NCI-H2227 (cell line): ENCODE results near the gene OR2T2.
"Not testable (repeated sequence)": the region's sequence is repeated elsewhere in the genome, so short reads cannot be mapped to it uniquely, and the experiment has no call there.

ENCODE experiments used
- DNase-seq: peaks from one replicate; lab custom pipeline; 2025; ENCODE audit not compliant: unreplicated experiment; lab: John Stamatoyannopoulos, UW

Gene OR2T2, protein sequence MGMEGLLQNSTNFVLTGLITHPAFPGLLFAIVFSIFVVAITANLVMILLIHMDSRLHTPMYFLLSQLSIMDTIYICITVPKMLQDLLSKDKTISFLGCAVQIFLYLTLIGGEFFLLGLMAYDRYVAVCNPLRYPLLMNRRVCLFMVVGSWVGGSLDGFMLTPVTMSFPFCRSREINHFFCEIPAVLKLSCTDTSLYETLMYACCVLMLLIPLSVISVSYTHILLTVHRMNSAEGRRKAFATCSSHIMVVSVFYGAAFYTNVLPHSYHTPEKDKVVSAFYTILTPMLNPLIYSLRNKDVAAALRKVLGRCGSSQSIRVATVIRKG

GRCh38 chr1:248445399-248445798 lies at the start of gene OR2T2:
OR2T2 (plus strand) TSS chr1:248445637; CDS start chr1:248452798, 7,161 bp downstream.
- not testable (repeated sequence) for DNase-seq

DNA sequence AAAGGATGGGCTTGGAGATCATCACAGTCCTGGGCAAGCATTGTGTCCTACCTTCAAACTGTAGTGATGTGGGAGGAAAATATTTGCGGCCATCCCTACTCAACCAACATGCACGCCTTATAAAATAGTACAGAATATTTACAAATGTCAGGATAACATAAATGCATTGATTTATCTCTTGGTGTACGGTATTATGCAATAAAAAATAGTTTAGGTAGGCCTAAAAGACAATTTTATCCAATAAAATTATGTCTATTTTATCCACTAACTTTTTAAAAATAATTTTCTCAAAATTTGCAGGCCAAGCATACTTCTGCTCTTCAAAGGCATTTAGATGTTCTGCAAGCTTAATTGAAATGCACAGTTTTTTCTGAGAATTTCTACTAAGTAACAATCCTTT lies 42.7 kb upstream of the OR2T2 start, which contains the start of gene OR2T1:
OR2T1 (plus strand) TSS at position 301 of the 400 bp plus-strand sequence. CDS start 3,100 bp downstream, outside the sequence.
- DNase-seq: no peak

DNA sequence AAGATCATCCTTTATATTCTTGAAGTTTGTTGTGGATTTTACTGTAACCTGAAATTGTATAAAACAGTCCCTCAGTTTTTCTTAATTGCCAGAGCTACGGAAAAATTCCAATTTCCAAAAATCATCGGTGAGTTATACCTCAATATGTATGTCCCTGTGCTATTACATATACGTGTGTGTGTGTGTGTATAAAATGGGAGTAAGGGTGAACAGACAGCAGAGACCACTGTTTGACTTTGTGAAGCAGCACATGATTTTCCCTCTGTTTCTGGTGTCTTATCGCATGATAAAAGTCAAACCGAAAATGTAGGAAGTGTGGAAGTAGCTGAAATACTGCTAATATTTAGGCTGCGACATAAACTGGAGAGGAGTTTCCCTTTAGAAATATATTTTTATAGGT lies 41.4 kb upstream of the OR2T2 start:
- DNase-seq: no peak

DNA sequence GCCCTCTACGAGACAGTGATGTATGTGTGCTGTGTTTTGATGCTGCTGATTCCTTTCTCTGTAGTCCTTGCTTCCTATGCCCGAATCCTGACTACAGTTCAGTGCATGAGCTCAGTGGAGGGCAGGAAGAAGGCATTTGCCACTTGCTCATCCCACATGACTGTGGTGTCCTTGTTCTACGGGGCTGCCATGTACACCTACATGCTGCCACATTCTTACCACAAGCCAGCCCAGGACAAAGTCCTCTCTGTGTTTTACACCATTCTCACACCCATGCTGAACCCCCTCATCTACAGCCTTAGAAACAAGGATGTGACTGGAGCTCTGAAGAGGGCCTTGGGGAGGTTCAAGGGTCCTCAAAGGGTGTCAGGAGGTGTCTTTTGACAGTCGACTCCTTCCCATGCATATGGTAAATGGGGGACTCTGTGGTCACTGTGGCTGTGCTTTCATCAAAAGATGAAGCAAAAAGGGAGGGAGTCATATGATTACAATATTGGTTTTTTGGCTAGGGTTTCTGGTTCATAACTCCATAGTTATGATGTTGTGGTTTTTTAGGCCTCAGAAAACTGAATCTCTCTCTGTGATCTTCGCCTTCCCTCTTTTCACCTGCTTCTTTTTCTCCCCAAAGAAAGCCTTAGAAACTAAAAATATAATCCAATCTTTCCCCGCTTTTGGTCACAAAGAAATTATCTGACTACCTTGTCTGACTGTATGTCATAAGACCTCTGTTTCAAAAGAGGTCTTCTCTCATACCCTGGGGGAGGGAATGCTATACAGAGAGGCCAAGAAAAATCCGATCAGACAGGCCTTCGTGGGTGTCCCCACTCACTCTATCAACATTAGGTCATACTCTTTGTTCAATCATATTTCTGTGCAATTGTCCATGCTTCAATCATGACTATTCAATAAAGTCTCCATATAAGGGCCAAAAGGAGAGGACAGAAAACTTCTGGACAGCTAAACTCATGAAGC lies 38.4 kb upstream of the OR2T2 start:
- no peak for DNase-seq

DNA sequence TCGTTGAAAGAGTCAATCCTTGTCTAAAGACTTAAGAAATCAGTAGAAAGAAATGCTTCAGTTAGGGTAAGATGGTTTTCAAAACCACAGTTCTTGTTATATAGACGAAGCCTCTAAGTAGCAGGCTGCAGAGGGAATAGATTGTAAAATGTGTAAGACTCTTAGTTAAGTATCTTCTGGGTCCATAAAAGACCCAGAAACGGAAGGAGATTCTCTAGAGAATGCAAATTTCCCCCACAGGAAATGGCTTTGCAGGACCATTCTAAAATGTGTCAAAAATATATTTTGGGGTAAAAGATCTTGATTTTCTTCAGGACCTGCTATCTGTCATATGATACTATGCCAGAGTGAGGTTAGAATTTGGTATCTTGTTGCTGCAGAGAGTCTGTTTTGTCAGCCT lies 29.2 kb upstream of the OR2T2 start:
- no peak for DNase-seq

DNA sequence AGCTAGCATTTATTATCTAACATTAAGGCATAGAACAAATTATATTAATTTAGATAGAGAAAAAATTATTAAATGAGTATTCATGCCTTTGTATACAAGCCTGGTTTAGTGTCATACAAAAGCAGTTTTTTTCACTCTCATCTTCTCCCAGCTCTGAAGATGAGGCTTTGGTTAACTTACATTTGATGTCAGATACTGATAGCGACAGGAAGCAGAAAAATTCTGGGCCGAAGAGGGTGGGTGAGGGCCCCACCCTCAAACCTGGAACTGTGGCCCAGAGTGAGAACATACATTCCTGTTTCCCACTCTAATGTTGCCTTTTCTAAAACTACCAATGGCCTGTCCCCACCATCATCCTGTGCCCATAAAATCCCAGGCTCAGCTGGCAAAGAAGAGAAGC lies 27.6 kb upstream of the OR2T2 start:
- no peak for DNase-seq

GRCh38 chr1:248421384-248421783 lies 24.1 kb upstream of the OR2T2 start:
- no peak for DNase-seq

GRCh38 chr1:248427526-248428191 lies 17.8 kb upstream of the OR2T2 start:
- DNase-seq: not testable (repeated sequence)

GRCh38 chr1:248428192-248428533 lies 17.3 kb upstream of the OR2T2 start:
- DNase-seq: not testable (repeated sequence)

DNA sequence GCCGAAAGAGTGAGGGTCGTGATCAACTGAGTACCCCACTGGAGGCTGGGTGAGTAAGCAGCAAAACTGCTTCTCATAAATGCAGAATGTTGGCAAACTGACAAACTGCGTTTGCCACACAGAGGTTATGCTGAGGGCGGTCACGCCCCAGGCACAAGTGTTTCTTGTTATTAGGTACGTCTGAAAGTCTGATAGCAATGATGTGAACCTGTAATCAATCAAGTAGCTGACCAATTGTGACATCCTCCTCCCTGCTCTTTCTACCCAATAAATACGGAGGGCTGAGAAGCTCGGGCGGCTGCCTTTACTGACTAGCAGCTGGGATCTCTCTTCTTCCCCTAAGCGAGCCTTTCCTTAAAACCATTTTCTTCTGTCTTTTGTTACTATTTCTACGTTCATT lies 13.8 kb upstream of the OR2T2 start:
- not testable (repeated sequence) for DNase-seq

DNA sequence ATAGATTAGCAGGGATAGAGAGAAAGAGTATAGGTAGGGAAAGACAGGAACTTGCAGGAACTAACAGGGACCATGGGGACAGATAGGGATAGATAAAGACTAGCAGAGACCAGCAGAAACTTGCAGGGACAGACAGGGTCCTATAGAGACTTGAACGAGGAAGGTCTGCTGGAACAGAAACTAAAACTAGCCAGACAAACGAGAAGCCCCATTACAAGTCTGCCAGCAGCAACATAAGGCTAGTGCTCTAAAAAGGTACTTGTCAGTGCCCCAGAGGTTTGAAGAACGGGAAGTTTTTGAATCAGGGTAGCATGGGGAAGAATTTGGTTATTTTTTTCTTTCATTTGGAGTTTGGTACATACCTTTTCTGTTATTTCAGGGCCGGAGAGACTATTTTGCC lies 13.2 kb upstream of the OR2T2 start:
- not testable (repeated sequence) for DNase-seq

GRCh38 chr1:248433811-248434415 lies 11.5 kb upstream of the OR2T2 start:
- not testable (repeated sequence) for DNase-seq

- not testable (repeated sequence) for DNase-seq
Measured at GRCh38 chr1:248434913-248435312, 10.5 kb upstream of the OR2T2 start.

- not testable (repeated sequence) for DNase-seq
Measured at GRCh38 chr1:248436303-248436702, 9.1 kb upstream of the OR2T2 start.

- not testable (repeated sequence) for DNase-seq
Measured at GRCh38 chr1:248438668-248439067, 6.8 kb upstream of the OR2T2 start.

DNA sequence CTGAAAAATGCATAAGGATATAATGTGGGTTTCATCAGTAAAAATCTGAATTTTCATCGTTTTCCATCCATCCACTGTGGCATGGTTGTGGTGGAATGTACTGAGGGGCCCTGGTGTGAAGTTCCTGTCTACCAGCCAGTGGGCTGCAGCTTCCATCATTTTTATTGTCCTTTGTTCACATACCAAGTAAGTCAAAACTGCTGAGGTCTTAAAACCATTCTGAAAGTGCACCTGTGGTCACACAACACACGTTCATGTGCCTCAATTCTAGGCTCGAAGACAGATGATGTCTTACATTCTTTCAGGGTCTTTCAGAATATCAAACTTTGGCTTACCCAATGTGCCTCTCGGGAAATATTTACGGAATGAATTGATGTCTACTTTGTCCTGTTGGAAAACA lies 6.2 kb upstream of the OR2T2 start:
- DNase-seq: not testable (repeated sequence)

- DNase-seq: not testable (repeated sequence)
Measured at GRCh38 chr1:248442500-248443277, 2.7 kb upstream of the OR2T2 start.

- not testable (repeated sequence) for DNase-seq
Measured at GRCh38 chr1:248444603-248445002, 834 bp upstream of the OR2T2 start.

GRCh38 chr1:248448409-248449074 lies 3.1 kb downstream of the OR2T2 start:
- not testable (repeated sequence) for DNase-seq
